Measurements from ENCODE around the gene PAFAH2.

Gene PAFAH2

DNA sequence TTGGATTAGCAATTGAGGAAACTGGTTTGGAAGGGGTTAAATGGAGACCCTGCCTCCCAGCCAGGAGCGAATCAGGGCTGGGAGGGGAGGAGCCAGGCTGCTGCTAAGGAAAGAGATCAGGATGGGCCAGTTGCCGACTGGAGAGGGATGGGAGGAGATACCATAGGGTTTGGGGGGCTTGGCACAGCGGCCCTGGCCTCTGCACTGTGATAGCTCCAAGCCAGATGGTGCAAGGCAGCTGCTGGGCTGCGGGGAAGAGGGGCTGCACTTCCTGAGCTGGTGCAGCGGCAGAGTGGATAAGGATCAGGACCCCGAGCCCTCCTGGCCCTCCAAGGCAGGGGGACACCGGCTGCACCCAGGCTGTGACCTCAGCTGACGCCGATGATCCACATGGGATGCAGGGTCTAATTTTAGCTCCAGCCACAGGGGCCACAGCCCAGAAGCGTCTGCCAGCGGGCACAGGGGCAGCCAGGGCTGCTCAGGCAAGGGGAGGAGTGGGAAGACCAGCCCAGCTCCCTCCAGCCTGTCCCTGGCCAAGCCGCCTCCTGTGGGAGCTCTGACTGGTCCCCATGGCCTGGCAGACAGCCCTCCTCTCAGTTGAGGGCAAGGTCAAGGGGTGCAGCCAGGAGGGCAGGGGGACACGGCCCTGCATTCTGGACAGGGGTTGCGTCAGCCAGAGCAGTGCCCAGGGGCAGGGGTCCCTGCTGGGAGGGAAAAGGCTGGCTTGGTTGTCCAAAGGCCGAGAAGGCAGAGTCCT lies 24.0 kb upstream of the PAFAH2 start, which contains the start of gene EXTL1 (continued):
- TF ChIP-seq ZSCAN23 (tag by site-specific recombination; IDR thresholded peaks at IDR 0.05), result no peak
- no peak for TF ChIP-seq ZNF629 (tag by site-specific recombination; IDR thresholded peaks at IDR 0.05)
- TF ChIP-seq, protein P1, sequence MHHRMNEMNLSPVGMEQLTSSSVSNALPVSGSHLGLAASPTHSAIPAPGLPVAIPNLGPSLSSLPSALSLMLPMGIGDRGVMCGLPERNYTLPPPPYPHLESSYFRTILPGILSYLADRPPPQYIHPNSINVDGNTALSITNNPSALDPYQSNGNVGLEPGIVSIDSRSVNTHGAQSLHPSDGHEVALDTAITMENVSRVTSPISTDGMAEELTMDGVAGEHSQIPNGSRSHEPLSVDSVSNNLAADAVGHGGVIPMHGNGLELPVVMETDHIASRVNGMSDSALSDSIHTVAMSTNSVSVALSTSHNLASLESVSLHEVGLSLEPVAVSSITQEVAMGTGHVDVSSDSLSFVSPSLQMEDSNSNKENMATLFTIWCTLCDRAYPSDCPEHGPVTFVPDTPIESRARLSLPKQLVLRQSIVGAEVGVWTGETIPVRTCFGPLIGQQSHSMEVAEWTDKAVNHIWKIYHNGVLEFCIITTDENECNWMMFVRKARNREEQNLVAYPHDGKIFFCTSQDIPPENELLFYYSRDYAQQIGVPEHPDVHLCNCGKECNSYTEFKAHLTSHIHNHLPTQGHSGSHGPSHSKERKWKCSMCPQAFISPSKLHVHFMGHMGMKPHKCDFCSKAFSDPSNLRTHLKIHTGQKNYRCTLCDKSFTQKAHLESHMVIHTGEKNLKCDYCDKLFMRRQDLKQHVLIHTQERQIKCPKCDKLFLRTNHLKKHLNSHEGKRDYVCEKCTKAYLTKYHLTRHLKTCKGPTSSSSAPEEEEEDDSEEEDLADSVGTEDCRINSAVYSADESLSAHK (tag by site-specific recombination; IDR thresholded peaks at IDR 0.05), result no peak
- TF ChIP-seq, protein P2, sequence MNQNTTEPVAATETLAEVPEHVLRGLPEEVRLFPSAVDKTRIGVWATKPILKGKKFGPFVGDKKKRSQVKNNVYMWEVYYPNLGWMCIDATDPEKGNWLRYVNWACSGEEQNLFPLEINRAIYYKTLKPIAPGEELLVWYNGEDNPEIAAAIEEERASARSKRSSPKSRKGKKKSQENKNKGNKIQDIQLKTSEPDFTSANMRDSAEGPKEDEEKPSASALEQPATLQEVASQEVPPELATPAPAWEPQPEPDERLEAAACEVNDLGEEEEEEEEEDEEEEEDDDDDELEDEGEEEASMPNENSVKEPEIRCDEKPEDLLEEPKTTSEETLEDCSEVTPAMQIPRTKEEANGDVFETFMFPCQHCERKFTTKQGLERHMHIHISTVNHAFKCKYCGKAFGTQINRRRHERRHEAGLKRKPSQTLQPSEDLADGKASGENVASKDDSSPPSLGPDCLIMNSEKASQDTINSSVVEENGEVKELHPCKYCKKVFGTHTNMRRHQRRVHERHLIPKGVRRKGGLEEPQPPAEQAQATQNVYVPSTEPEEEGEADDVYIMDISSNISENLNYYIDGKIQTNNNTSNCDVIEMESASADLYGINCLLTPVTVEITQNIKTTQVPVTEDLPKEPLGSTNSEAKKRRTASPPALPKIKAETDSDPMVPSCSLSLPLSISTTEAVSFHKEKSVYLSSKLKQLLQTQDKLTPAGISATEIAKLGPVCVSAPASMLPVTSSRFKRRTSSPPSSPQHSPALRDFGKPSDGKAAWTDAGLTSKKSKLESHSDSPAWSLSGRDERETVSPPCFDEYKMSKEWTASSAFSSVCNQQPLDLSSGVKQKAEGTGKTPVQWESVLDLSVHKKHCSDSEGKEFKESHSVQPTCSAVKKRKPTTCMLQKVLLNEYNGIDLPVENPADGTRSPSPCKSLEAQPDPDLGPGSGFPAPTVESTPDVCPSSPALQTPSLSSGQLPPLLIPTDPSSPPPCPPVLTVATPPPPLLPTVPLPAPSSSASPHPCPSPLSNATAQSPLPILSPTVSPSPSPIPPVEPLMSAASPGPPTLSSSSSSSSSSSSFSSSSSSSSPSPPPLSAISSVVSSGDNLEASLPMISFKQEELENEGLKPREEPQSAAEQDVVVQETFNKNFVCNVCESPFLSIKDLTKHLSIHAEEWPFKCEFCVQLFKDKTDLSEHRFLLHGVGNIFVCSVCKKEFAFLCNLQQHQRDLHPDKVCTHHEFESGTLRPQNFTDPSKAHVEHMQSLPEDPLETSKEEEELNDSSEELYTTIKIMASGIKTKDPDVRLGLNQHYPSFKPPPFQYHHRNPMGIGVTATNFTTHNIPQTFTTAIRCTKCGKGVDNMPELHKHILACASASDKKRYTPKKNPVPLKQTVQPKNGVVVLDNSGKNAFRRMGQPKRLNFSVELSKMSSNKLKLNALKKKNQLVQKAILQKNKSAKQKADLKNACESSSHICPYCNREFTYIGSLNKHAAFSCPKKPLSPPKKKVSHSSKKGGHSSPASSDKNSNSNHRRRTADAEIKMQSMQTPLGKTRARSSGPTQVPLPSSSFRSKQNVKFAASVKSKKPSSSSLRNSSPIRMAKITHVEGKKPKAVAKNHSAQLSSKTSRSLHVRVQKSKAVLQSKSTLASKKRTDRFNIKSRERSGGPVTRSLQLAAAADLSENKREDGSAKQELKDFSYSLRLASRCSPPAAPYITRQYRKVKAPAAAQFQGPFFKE (tag by site-specific recombination; IDR thresholded peaks at IDR 0.05; ENCODE audit: borderline replicate concordance), result no peak
- TF ChIP-seq ZNF146 (tag by site-specific recombination; IDR thresholded peaks at IDR 0.05), result no peak

DNA sequence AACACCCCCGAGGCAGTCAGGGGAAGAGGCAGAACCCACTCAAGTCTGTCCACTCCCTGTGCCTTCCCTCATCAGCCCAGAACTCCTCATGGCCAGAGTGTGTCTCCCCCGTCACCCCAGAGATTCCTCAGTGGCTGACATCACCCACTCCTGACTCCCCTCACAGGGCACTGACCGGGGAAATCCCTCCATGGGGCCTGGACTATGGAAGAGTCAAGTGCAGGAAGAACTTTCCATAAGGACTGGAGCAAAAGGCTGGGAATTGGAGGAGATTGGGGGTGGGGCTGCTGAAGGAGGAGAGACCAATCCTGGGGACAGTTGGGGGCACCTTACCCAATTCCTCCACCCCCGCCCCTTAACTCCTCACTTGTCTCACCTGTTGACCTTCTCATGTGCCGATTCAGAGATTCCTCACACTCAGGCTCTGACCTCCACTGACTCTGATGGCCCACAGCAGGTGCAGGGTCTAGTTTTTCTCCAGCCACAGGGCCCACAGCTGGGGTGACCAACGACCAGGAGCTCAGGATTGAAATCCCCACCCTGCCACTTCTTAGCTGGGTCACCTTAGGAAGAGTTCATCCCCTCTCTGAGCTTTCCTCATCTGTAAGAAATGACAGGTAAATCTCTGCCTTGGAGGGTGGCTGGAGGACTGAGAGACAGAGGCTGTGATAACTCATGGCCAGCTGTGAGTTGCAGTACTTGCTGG lies 23.2 kb upstream of the PAFAH2 start:
- TF ChIP-seq ZNF354C (tag by site-specific recombination; IDR thresholded peaks at IDR 0.05; ENCODE audit: borderline replicate concordance, low read depth), result no peak
- 0 out of 2 replicates have a peak, but pooled peaks have one; percentile 21 for TF ChIP-seq SCRT2 (tag by site-specific recombination; IDR thresholded peaks at IDR 0.05)
- no peak for TF ChIP-seq ZNF223 (tag by site-specific recombination; IDR thresholded peaks at IDR 0.05)
- no peak for TF ChIP-seq ZNF785 (tag by site-specific recombination; IDR thresholded peaks at IDR 0.05)
- TF ChIP-seq ZNF112 (tag by site-specific recombination; IDR thresholded peaks at IDR 0.05), result no peak
- no peak for TF ChIP-seq ZNF791 (tag by site-specific recombination; IDR thresholded peaks at IDR 0.05)
- POLR2A ChIA-PET, result no interaction called here
- no peak overlapping the region for H3K4me3 ChIP-seq (ENCODE audit: low read depth, low read length)
- H3K36me3 ChIP-seq (ENCODE audit: control insufficient read depth in 2 of 2, insufficient read depth in 1 of 2, low read length in 2 of 2), result no peaks in the 10 kb centered on the region
- no peak overlapping the region for H3K27ac ChIP-seq (ENCODE audit: extremely low read depth, low read depth, low read length)
- H3K9me3 ChIP-seq (ENCODE audit: control insufficient read depth, insufficient read depth, low read depth, low read length), result no peaks in the 10 kb centered on the region
- CTCF ChIA-PET, result interaction anchor here (0.6 to 1.3 kb wide), 4 partner anchors 14 to 126 kb away, joined by 3 to 4 read pairs (median 4); no protein-coding TSS in a partner anchor
- no peaks in the 10 kb centered on the region for H3K4me1 ChIP-seq (ENCODE audit: control insufficient read depth, insufficient read depth, low read length)

DNA sequence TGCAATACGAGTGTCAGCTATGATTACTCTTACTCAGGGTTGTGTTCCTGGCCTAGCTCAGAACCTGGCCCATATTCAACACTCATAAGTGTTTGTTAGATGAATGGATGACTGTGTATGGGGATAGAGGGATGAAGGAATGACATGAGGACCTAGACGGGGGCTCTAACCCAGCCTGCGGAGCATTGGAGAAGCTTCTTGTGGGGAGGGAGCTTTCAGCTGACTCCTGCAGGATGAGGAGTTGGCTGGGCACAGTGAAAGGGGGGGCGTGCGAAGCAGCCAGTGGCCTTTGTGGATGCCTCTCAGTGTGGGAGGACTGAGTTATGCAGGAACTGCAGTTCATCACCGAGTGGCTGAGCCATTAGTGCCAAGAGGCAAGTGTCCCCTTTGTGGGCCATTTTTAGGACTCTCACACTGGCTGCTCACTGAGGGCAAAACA lies 22.5 kb upstream of the PAFAH2 start:
- H3K4me1 ChIP-seq (ENCODE audit: control insufficient read depth, insufficient read depth, low read length), result no peaks in the 10 kb centered on the region
- ChIA-PET CTCF (interaction anchor here (0.8 to 1.3 kb wide), 3 partner anchors 16 to 124 kb away, joined by 3 to 4 read pairs (median 4); no protein-coding TSS in a partner anchor), POLR2A (no interaction called here)
- no peaks in the 10 kb centered on the region for H3K36me3 ChIP-seq (ENCODE audit: control insufficient read depth in 2 of 2, insufficient read depth in 1 of 2, low read length in 2 of 2)
- no peaks in the 10 kb centered on the region for H3K9me3 ChIP-seq (ENCODE audit: control insufficient read depth, insufficient read depth, low read depth, low read length)
- TF ChIP-seq, protein P3, sequence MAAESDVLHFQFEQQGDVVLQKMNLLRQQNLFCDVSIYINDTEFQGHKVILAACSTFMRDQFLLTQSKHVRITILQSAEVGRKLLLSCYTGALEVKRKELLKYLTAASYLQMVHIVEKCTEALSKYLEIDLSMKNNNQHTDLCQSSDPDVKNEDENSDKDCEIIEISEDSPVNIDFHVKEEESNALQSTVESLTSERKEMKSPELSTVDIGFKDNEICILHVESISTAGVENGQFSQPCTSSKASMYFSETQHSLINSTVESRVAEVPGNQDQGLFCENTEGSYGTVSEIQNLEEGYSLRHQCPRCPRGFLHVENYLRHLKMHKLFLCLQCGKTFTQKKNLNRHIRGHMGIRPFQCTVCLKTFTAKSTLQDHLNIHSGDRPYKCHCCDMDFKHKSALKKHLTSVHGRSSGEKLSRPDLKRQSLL (tag by site-specific recombination; IDR thresholded peaks at IDR 0.05), result no peak
- TF ChIP-seq ZFHX2 (tag by site-specific recombination; conservative IDR thresholded peaks at IDR 0.05) (peak; percentile 50), EGR2 (tag by site-specific recombination; IDR thresholded peaks at IDR 0.05; ENCODE audit: low read depth) (peak; percentile 43; the same call in 1 of the 2 replicates), ZBTB17 (tag by site-specific recombination; IDR thresholded peaks at IDR 0.05) (peak; percentile 52; the same call in 1 of the 2 replicates)
- H3K4me3 ChIP-seq (ENCODE audit: low read depth, low read length), result no peak overlapping the region
- H3K27ac ChIP-seq (ENCODE audit: extremely low read depth, low read depth, low read length), result no peak overlapping the region
